Ascending aorta (tissue), 2 donors: Measurements from ENCODE around the gene SORCS3. TPM values are rescaled to one million over a fixed set of nuclear protein-coding genes. Genes with fewer than 3 reads are reported as not detected.

Experiments
- DNase-seq, 2 donors: peaks; one replicate each; pipeline ENCODE4 v3.0.0-alpha.2; 2019; ENCODE audit warnings: low spot score in 2 of 2
- H3K27ac ChIP-seq, 2 donors: fragments of 200-600 bp; sonication (generic); one replicate each; pipeline ENCODE4 v1.5.1; 2016 to 2017; ENCODE audit warnings: mild to moderate bottlenecking in 1 of 2
- H3K27me3 ChIP-seq: fragments of 200-600 bp; sonication (generic); one replicate; pipeline ENCODE4 v1.5.1; 2017
- H3K36me3 ChIP-seq, 2 donors: fragments of 200-600 bp; sonication (generic); one replicate each; pipeline ENCODE4 v1.5.1; 2016
- H3K4me1 ChIP-seq, 2 donors: fragments of 200-600 bp; sonication (generic); one replicate each; pipeline ENCODE4 v1.5.1; 2016 to 2017; ENCODE audit warnings: mild to moderate bottlenecking in 1 of 2
- H3K4me3 ChIP-seq, 2 donors: fragments of 200-600 bp; sonication (generic); one replicate each; pipeline ENCODE4 v1.5.1; 2016 to 2017; ENCODE audit warnings: mild to moderate bottlenecking in 1 of 2
- H3K9me3 ChIP-seq, 2 donors: fragments of 200-600 bp; sonication (generic); one replicate each; pipeline ENCODE4 v1.5.1; 2016
- CTCF ChIP-seq, 3 experiments: fragments of 200-600 bp in 2 of 3; fragments of 450-650 bp in 1 of 3; sonication (generic) in 2 of 3; IDR thresholded peaks; one replicate each; pipeline ENCODE4 v1.5.1; 2016 to 2019; ENCODE audit warnings: antibody characterized with exemption in 3 of 3, mild to moderate bottlenecking in 1 of 3, moderate library complexity in 1 of 3
- intact Hi-C: fragments of 100-400 bp; cut with DNase I; formaldehyde crosslinking; loops from one replicate; pipeline ENCODE4 v1.15.1; 2023
- total RNA-seq: library from RNA; depleted of rRNA; stranded (reverse); fragments of >200 nt; gene quantifications from one replicate; pipeline ENCODE4 v1.1.0, GENCODE V29; 2016

The SORCS3 gene
- total RNA-seq, 1 donor from 2014 or later, result not detected

- H3K27me3 ChIP-seq, result no peaks in the 10 kb centered on the region
- intact Hi-C loops, result no loop called here
- no peak for TF ChIP-seq CTCF (IDR thresholded peaks at IDR 0.05)
- H3K4me1 ChIP-seq, result no peaks in the 10 kb centered on the region
- H3K36me3 ChIP-seq, result no peaks in the 10 kb centered on the region
- DNase-seq, result no peak
- H3K4me3 ChIP-seq, result no peak overlapping the region
- no peaks in the 10 kb centered on the region for H3K9me3 ChIP-seq
- no peak overlapping the region for H3K27ac ChIP-seq
Observed at GRCh38 chr10:104686829-104687228, 45.7 kb downstream of the SORCS3 start.

GRCh38 chr10:104688251-104689042 is 47.4 kb downstream of the SORCS3 start:
- H3K27me3 ChIP-seq, result no peaks in the 10 kb centered on the region

GRCh38 chr10:104689105-104689504 is 48.0 kb downstream of the SORCS3 start:
- no peak overlapping the region for H3K4me3 ChIP-seq
- H3K36me3 ChIP-seq, result no peaks in the 10 kb centered on the region
- intact Hi-C loops, result no loop called here
- H3K9me3 ChIP-seq, result no peaks in the 10 kb centered on the region
- no peaks in the 10 kb centered on the region for H3K27me3 ChIP-seq
- no peaks in the 10 kb centered on the region for H3K4me1 ChIP-seq
- H3K27ac ChIP-seq, result no peak overlapping the region
- TF ChIP-seq CTCF (IDR thresholded peaks at IDR 0.05), result no peak
- no peak for DNase-seq

More at GRCh38 chr10:104688251-104689042, 47.4 kb downstream of the SORCS3 start:
- DNase-seq, result no peak
- no peak for TF ChIP-seq CTCF (IDR thresholded peaks at IDR 0.05)
- no peaks in the 10 kb centered on the region for H3K9me3 ChIP-seq
- intact Hi-C loops, result no loop called here
- H3K4me1 ChIP-seq, result no peaks in the 10 kb centered on the region
- no peaks in the 10 kb centered on the region for H3K36me3 ChIP-seq
- no peak overlapping the region for H3K4me3 ChIP-seq
- no peak overlapping the region for H3K27ac ChIP-seq

GRCh38 chr10:104689547-104689946 is 48.5 kb downstream of the SORCS3 start:
- H3K27ac ChIP-seq, result no peak overlapping the region
- no peaks in the 10 kb centered on the region for H3K4me1 ChIP-seq
- intact Hi-C loops, result no loop called here
- no peak for TF ChIP-seq CTCF (IDR thresholded peaks at IDR 0.05)
- no peaks in the 10 kb centered on the region for H3K36me3 ChIP-seq
- H3K4me3 ChIP-seq, result no peak overlapping the region
- no peaks in the 10 kb centered on the region for H3K9me3 ChIP-seq
- DNase-seq, result no peak
- no peaks in the 10 kb centered on the region for H3K27me3 ChIP-seq

GRCh38 chr10:104690101-104690500 is 49.0 kb downstream of the SORCS3 start:
- Histone ChIP-seq H3K27me3 (no peaks in the 10 kb centered on the region), H3K9me3 (no peaks in the 10 kb centered on the region), H3K36me3 (no peaks in the 10 kb centered on the region), H3K4me3 (no peak overlapping the region), H3K4me1 (no peaks in the 10 kb centered on the region), H3K27ac (no peak overlapping the region)
- no peak for TF ChIP-seq CTCF (IDR thresholded peaks at IDR 0.05)
- no peak for DNase-seq
- intact Hi-C loops, result no loop called here
